GM19324 (cell line): ENCODE results near the gene TENT4A.

Experiments used
- ATAC-seq: cut with Tn5 transposase; IDR thresholded peaks from one replicate; pipeline ENCODE4 v1.9.1; 2021; ENCODE audit warnings: mild to moderate bottlenecking, moderate library complexity; ENCODE audit not compliant: unreplicated experiment, low FRiP score

The TENT4A gene

GRCh38 chr5:6700074-6700684 is 13.1 kb upstream of the TENT4A start:
- no peak for ATAC-seq

GRCh38 chr5:6700685-6701355 is 12.4 kb upstream of the TENT4A start:
- no peak for ATAC-seq

GRCh38 chr5:6701491-6701890 is 11.7 kb upstream of the TENT4A start:
- no peak for ATAC-seq

- no peak for ATAC-seq
These were observed 10.6 kb upstream of the TENT4A start for GRCh38 chr5:6702633-6703032.

- no peak for ATAC-seq
These were observed 9.4 kb upstream of the TENT4A start for GRCh38 chr5:6703806-6704205.

GRCh38 chr5:6704361-6704851 is 8.8 kb upstream of the TENT4A start:
- no peak for ATAC-seq

- ATAC-seq, result peak; percentile 44
These were observed 8.1 kb upstream of the TENT4A start for GRCh38 chr5:6705088-6705487.

GRCh38 chr5:6705959-6706358 is 7.3 kb upstream of the TENT4A start:
- no peak for ATAC-seq

GRCh38 chr5:6707852-6708251 is 5.4 kb upstream of the TENT4A start:
- ATAC-seq, result no peak

- ATAC-seq, result no peak
These were observed 4.4 kb upstream of the TENT4A start for GRCh38 chr5:6708814-6709213.

- ATAC-seq, result no peak
These were observed 3.2 kb upstream of the TENT4A start for GRCh38 chr5:6710070-6710469.

- ATAC-seq, result no peak
These were observed 2.5 kb upstream of the TENT4A start for GRCh38 chr5:6710551-6711318.

- ATAC-seq, result no peak
These were observed 1.7 kb upstream of the TENT4A start for GRCh38 chr5:6711409-6712141.

GRCh38 chr5:6712142-6712576 is 1.1 kb upstream of the TENT4A start:
- ATAC-seq, result no peak

- ATAC-seq, result peak; percentile 72
These were observed 507 bp upstream of the TENT4A start for GRCh38 chr5:6712577-6713273.

GRCh38 chr5:6714226-6715041 is 1.2 kb downstream of the TENT4A start:
- ATAC-seq, result peak; percentile 1

- no peak for ATAC-seq
These were observed 2.0 kb downstream of the TENT4A start for GRCh38 chr5:6715271-6715670.

GRCh38 chr5:6715758-6716628 is 2.8 kb downstream of the TENT4A start:
- ATAC-seq, result no peak
